Measurements from ENCODE around the gene PTPN3. TPM values are rescaled to one million over a fixed set of nuclear protein-coding genes. Genes with fewer than 3 reads are reported as not detected.

The PTPN3 gene
- polyA plus RNA-seq, 3 donors: not detected

DNA sequence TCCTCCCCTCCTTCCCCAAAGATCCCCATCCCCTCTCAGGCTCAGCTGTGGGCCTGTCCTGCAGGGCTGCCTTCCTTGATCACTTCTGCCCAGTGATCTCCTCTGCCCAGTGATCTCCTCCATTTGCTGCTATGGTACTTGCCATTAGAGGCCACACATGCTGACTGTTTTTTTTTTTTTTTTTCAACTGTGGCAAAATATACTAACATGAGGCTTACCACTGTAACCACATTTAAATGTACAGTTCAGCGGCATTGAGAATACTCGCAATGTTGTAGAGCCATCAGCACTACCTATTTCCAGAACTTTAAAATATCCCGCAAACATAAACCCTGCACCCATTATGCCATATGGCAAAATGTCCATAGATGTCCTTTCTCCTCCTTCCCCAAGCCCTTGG, 115.5 kb downstream of the PTPN3 start:
- Mint-ChIP-seq H3K27ac (no peak overlapping the region), H3K4me3 (no peak overlapping the region), H3K36me3 (no peaks in the 10 kb centered on the region), H3K4me1 (no peaks in the 10 kb centered on the region), H3K27me3 (ENCODE audit: low read depth in 3 of 3) (peaks cover 8 to 26% (median 8%) of the 10 kb centered on the region in 3 donors), H3K9me3 (peaks cover 0 to 2% (median 0%) of the 10 kb centered on the region in 7 donors)
- no peaks in the 10 kb centered on the region for H3K4me1 ChIP-seq (ENCODE audit: control insufficient read depth in 1 of 2, insufficient read depth in 2 of 2, low read length in 2 of 2)
- H3K79me2 ChIP-seq (ENCODE audit: insufficient read depth, low read length): no peaks in the 10 kb centered on the region
- peaks cover 0 to 2% of the 10 kb centered on the region in 2 donors for H3K27me3 ChIP-seq (ENCODE audit: control insufficient read depth in 2 of 2, insufficient read depth in 2 of 2, low read length in 2 of 2)
- H3K4me2 ChIP-seq (replicated peaks; ENCODE audit: extremely low read depth, low read length, poor library complexity, severe bottlenecking): no peak overlapping the region
- H4K20me1 ChIP-seq (ENCODE audit: insufficient read depth, low read length): no peaks in the 10 kb centered on the region
- no peak for DNase-seq
- H3K4me3 ChIP-seq (replicated peaks in 1 of 3; ENCODE audit: low read depth in 2 of 3, low read length in 3 of 3): no peak overlapping the region
- H3K9ac ChIP-seq (ENCODE audit: insufficient read depth, low read length, poor library complexity, severe bottlenecking): no peak overlapping the region
- intact Hi-C loops (cut with micrococcal nuclease): no loop called here
- no peaks in the 10 kb centered on the region for H3K36me3 ChIP-seq (replicated peaks in 1 of 2; ENCODE audit: control insufficient read depth in 1 of 2, insufficient read depth in 2 of 2, low read length in 2 of 2)
- no peaks in the 10 kb centered on the region for H3K9me3 ChIP-seq (replicated peaks in 1 of 2; ENCODE audit: control insufficient read depth in 1 of 2, insufficient read depth in 1 of 2, low read length in 2 of 2)
- H2AFZ ChIP-seq (ENCODE audit: insufficient read depth, low read depth, low read length, poor library complexity, severe bottlenecking): no peak overlapping the region
- WGBS (ENCODE audit: insufficient coverage): 93% methylated on average over 3 of the region's 3 CpGs
- no peak overlapping the region for H3K27ac ChIP-seq (ENCODE audit: low read depth in 1 of 2, low read length in 2 of 2)
- TF ChIP-seq, protein P1, sequence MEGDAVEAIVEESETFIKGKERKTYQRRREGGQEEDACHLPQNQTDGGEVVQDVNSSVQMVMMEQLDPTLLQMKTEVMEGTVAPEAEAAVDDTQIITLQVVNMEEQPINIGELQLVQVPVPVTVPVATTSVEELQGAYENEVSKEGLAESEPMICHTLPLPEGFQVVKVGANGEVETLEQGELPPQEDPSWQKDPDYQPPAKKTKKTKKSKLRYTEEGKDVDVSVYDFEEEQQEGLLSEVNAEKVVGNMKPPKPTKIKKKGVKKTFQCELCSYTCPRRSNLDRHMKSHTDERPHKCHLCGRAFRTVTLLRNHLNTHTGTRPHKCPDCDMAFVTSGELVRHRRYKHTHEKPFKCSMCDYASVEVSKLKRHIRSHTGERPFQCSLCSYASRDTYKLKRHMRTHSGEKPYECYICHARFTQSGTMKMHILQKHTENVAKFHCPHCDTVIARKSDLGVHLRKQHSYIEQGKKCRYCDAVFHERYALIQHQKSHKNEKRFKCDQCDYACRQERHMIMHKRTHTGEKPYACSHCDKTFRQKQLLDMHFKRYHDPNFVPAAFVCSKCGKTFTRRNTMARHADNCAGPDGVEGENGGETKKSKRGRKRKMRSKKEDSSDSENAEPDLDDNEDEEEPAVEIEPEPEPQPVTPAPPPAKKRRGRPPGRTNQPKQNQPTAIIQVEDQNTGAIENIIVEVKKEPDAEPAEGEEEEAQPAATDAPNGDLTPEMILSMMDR (IDR thresholded peaks at IDR 0.05): no peak

DNA sequence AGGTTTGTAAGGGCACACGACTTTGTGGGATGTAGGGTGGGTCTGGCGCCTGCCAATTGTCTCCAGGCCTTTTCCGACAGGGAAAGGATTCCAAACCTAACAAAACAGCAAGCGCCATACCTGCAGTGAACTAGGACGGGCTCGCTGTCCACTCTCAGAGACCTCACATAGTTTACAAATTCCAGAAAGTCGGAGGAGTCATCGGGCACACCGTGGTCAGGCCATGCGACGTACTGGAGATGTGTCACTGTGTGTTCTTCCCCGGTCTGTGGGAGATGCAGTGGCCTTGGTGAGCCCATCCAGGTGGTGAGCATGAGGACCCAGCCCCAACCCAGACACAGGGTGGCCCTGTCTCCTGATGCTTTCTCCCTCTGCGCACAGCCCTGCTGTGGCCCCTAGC, 115.9 kb downstream of the PTPN3 start:
- no peak overlapping the region for H2AFZ ChIP-seq (ENCODE audit: insufficient read depth, low read depth, low read length, poor library complexity, severe bottlenecking)
- no peaks in the 10 kb centered on the region for H3K36me3 ChIP-seq (replicated peaks in 1 of 2; ENCODE audit: control insufficient read depth in 1 of 2, insufficient read depth in 2 of 2, low read length in 2 of 2)
- no peaks in the 10 kb centered on the region for H3K4me1 ChIP-seq (ENCODE audit: control insufficient read depth in 1 of 2, insufficient read depth in 2 of 2, low read length in 2 of 2)
- intact Hi-C loops (cut with micrococcal nuclease): no loop called here
- H3K9me3 Mint-ChIP-seq: peaks cover 0 to 2% (median 0%) of the 10 kb centered on the region in 7 donors
- no peak overlapping the region for H3K4me3 ChIP-seq (replicated peaks in 1 of 3; ENCODE audit: low read depth in 2 of 3, low read length in 3 of 3)
- H3K27ac ChIP-seq (ENCODE audit: low read depth in 1 of 2, low read length in 2 of 2): no peak overlapping the region
- no peaks in the 10 kb centered on the region for H3K79me2 ChIP-seq (ENCODE audit: insufficient read depth, low read length)
- WGBS (ENCODE audit: insufficient coverage): 96% methylated on average over 9 of the region's 13 CpGs
- H3K4me1 Mint-ChIP-seq: no peaks in the 10 kb centered on the region
- H3K9ac ChIP-seq (ENCODE audit: insufficient read depth, low read length, poor library complexity, severe bottlenecking): no peak overlapping the region
- H3K4me3 Mint-ChIP-seq: no peak overlapping the region
- DNase-seq: no peak
- no peak overlapping the region for H3K27ac Mint-ChIP-seq
- TF ChIP-seq, protein P1 (IDR thresholded peaks at IDR 0.05): no peak
- no peaks in the 10 kb centered on the region for H4K20me1 ChIP-seq (ENCODE audit: insufficient read depth, low read length)
- H3K9me3 ChIP-seq (replicated peaks in 1 of 2; ENCODE audit: control insufficient read depth in 1 of 2, insufficient read depth in 1 of 2, low read length in 2 of 2): no peaks in the 10 kb centered on the region
- no peaks in the 10 kb centered on the region for H3K36me3 Mint-ChIP-seq
- peaks cover 0 to 2% of the 10 kb centered on the region in 2 donors for H3K27me3 ChIP-seq (ENCODE audit: control insufficient read depth in 2 of 2, insufficient read depth in 2 of 2, low read length in 2 of 2)
- no peak overlapping the region for H3K4me2 ChIP-seq (replicated peaks; ENCODE audit: extremely low read depth, low read length, poor library complexity, severe bottlenecking)
- H3K27me3 Mint-ChIP-seq (ENCODE audit: low read depth in 3 of 3): peaks cover 8 to 23% (median 9%) of the 10 kb centered on the region in 3 donors

All from CD14-positive monocyte (primary cell).